ENCODE data around the gene F10.

The F10 gene

GRCh38 chr13:113114511-113115362 lies 7.9 kb upstream of the F10 start (continued):
- no peak for TF ChIP-seq CREB5 (CRISPR knock-in tag; IDR thresholded peaks at IDR 0.05; ENCODE audit: low read depth)
- TF ChIP-seq TSHZ2 (CRISPR knock-in tag; IDR thresholded peaks at IDR 0.05): no peak
- TF ChIP-seq PPARA (CRISPR knock-in tag; IDR thresholded peaks at IDR 0.05; ENCODE audit: borderline replicate concordance): no peak
- no peak for TF ChIP-seq ZNF565 (CRISPR knock-in tag; conservative IDR thresholded peaks at IDR 0.05; ENCODE audit: low read depth)
- TF ChIP-seq ZFP3 (CRISPR knock-in tag; IDR thresholded peaks at IDR 0.05): no peak
- TF ChIP-seq POU6F1 (CRISPR knock-in tag; IDR thresholded peaks at IDR 0.05; ENCODE audit: borderline replicate concordance, low read depth): no peak
- TF ChIP-seq ZNF70 (CRISPR knock-in tag; IDR thresholded peaks at IDR 0.05): no peak

- no peak for ATAC-seq
- no peak for TF ChIP-seq ZC3H10 (CRISPR knock-in tag; IDR thresholded peaks at IDR 0.05)
- no peak for TF ChIP-seq OSR1 (CRISPR knock-in tag; IDR thresholded peaks at IDR 0.05)
- TF ChIP-seq PATZ1 (CRISPR knock-in tag; IDR thresholded peaks at IDR 0.05; ENCODE audit: borderline replicate concordance): no peak
- TF ChIP-seq ZNF565 (CRISPR knock-in tag; conservative IDR thresholded peaks at IDR 0.05; ENCODE audit: low read depth): no peak
These were observed 7.0 kb upstream of the F10 start for GRCh38 chr13:113115363-113116205.

GRCh38 chr13:113116206-113116800 lies 6.3 kb upstream of the F10 start:
- TF ChIP-seq SNAI2 (CRISPR knock-in tag; IDR thresholded peaks at IDR 0.05) (no peak), ZFP3 (CRISPR knock-in tag; IDR thresholded peaks at IDR 0.05) (no peak)
- ATAC-seq: no peak

GRCh38 chr13:113116871-113117271 lies 5.7 kb upstream of the F10 start:
- no peak for ATAC-seq
- TF ChIP-seq TCF4 (CRISPR knock-in tag; IDR thresholded peaks at IDR 0.05; ENCODE audit: borderline replicate concordance): no peak

- no peak for ATAC-seq
- TF ChIP-seq ZNF8 (CRISPR knock-in tag; IDR thresholded peaks at IDR 0.05): no peak
- no peak for TF ChIP-seq CSDC2 (CRISPR knock-in tag; IDR thresholded peaks at IDR 0.05)
- no peak for TF ChIP-seq ESRRG (CRISPR knock-in tag; IDR thresholded peaks at IDR 0.05)
These were observed 5.2 kb upstream of the F10 start for GRCh38 chr13:113117335-113117872.

All from SK-N-SH treated with all-trans-retinoic acid at 6 μM for 48 hours (cell line).